A549 treated with GW870086 at 1 μM for 4 hours (cell line): ENCODE results near the gene PCDHAC2. TPM values are rescaled to one million over a fixed set of nuclear protein-coding genes. Genes with fewer than 3 reads are reported as not detected.

Source experiments
- total RNA-seq: library from RNA; stranded (reverse); fragments of 200-300 nt; extraction: Qiagen RNA extraction; gene quantifications from 5 replicates; pipeline ENCODE4 v1.2.3, GENCODE V29; 2022; ENCODE audit warnings: low read depth

Gene PCDHAC2
- 4.0 to 5.0 TPM (median 4.4 TPM) in 5 replicates for total RNA-seq

GRCh38 chr5:140966293-140967225 is at the start of gene PCDHAC2:
TSS of gene PCDHAC2 (plus strand) at chr5:140966476. CDS start at chr5:140966767, 291 bp downstream.

GRCh38 chr5:140925806-140926442 is 40.4 kb upstream of the PCDHAC2 start, which contains the start of gene PCDHAC1:
TSS of gene PCDHAC1 (plus strand) at chr5:140926299. CDS start at chr5:140926893, 594 bp downstream.

Other genes with a start within 250 kb of the PCDHAC2 start
- gene PCDHA1, start 180.3 kb upstream of the PCDHAC2 start, total RNA-seq, result 0.09 to 0.18 TPM (median 0.15 TPM) in 5 replicates
- 0.06 to 0.10 TPM (median 0.07 TPM) in 3 of 5 replicates, not detected in the others for gene PCDHA2, start 171.6 kb upstream of the PCDHAC2 start, total RNA-seq
- 0.78 to 1.3 TPM (median 0.88 TPM) in 5 replicates for gene PCDHA3, start 165.4 kb upstream of the PCDHAC2 start, total RNA-seq
- 1.6 to 2.2 TPM (median 2.0 TPM) in 5 replicates for gene PCDHA4, start 159.4 kb upstream of the PCDHAC2 start, total RNA-seq
- 0.50 to 0.74 TPM (median 0.70 TPM) in 5 replicates for gene PCDHA5, start 144.9 kb upstream of the PCDHAC2 start, total RNA-seq
- 0.05 to 0.09 TPM (median 0.08 TPM) in 3 of 5 replicates, not detected in the others for gene PCDHA6, start 138.5 kb upstream of the PCDHAC2 start, total RNA-seq
- 0.08 to 0.13 TPM (median 0.10 TPM) in 5 replicates for gene PCDHA7, start 132.2 kb upstream of the PCDHAC2 start, total RNA-seq
- gene PCDHA8, start 125.3 kb upstream of the PCDHAC2 start, total RNA-seq, result 0.03 to 0.11 TPM in 2 of 5 replicates, not detected in the others
- gene PCDHA9, start 118.1 kb upstream of the PCDHAC2 start, total RNA-seq, result 0.02 to 0.07 TPM in 2 of 5 replicates, not detected in the others
- 0.03 to 0.05 TPM (median 0.04 TPM) in 4 of 5 replicates, not detected in the other for gene PCDHA10, start 110.6 kb upstream of the PCDHAC2 start, total RNA-seq
- 0.06 to 0.96 TPM (median 0.11 TPM) in 5 replicates for gene PCDHA11, start 97.5 kb upstream of the PCDHAC2 start, total RNA-seq
- 2.5 to 3.4 TPM (median 3.1 TPM) in 5 replicates for gene PCDHA12, start 91.2 kb upstream of the PCDHAC2 start, total RNA-seq
- gene PCDHA13, start 84.4 kb upstream of the PCDHAC2 start, total RNA-seq, result 0.07 to 0.17 TPM (median 0.10 TPM) in 5 replicates
- gene PCDHAC1, start 40.2 kb upstream of the PCDHAC2 start, total RNA-seq, result 2.4 to 3.3 TPM (median 3.0 TPM) in 5 replicates
- gene PCDHB1, start 84.9 kb downstream of the PCDHAC2 start, total RNA-seq, result not detected in 5 replicates
- 3.3 to 4.1 TPM (median 3.4 TPM) in 5 replicates for gene PCDHB2, start 128.1 kb downstream of the PCDHAC2 start, total RNA-seq
- gene PCDHB3, start 134.0 kb downstream of the PCDHAC2 start, total RNA-seq, result 0.05 TPM in 1 of 5 replicates, not detected in the others
- gene PCDHB4, start 155.3 kb downstream of the PCDHAC2 start, total RNA-seq, result 0.03 to 0.11 TPM (median 0.08 TPM) in 3 of 5 replicates, not detected in the others
- gene PCDHB5, start 168.7 kb downstream of the PCDHAC2 start, total RNA-seq, result 0.94 to 1.8 TPM (median 1.5 TPM) in 5 replicates
- gene PCDHB6, start 183.6 kb downstream of the PCDHAC2 start, total RNA-seq, result 0.81 to 1.2 TPM (median 0.89 TPM) in 5 replicates
- not detected in 5 replicates for gene PCDHB7, start 206.2 kb downstream of the PCDHAC2 start, total RNA-seq
- gene PCDHB8, start 211.3 kb downstream of the PCDHAC2 start, total RNA-seq, result 0.24 to 0.39 TPM (median 0.32 TPM) in 5 replicates
- gene PCDHB16, start 215.9 kb downstream of the PCDHAC2 start, total RNA-seq, result 0.05 to 0.15 TPM (median 0.06 TPM) in 4 of 5 replicates, not detected in the other
- 0.05 TPM in 1 of 5 replicates, not detected in the others for gene PCDHB9, start 220.7 kb downstream of the PCDHAC2 start, total RNA-seq
- gene PCDHB10, start 225.9 kb downstream of the PCDHAC2 start, total RNA-seq, result 0.05 TPM in 2 of 5 replicates, not detected in the others
- 0.08 to 0.12 TPM (median 0.10 TPM) in 4 of 5 replicates, not detected in the other for gene PCDHB11, start 233.2 kb downstream of the PCDHAC2 start, total RNA-seq
- gene PCDHB12, start 242.2 kb downstream of the PCDHAC2 start, total RNA-seq, result not detected in 5 replicates
- gene PCDHB13, start 247.4 kb downstream of the PCDHAC2 start, total RNA-seq, result 0.03 to 0.07 TPM (median 0.07 TPM) in 4 of 5 replicates, not detected in the other